BLaER1 (cell line): ENCODE measurements around the gene AXIN1.
"Not testable (repeated sequence)": the region's sequence is repeated elsewhere in the genome, so short reads cannot be mapped to it uniquely, and the experiment has no call there.

Experiments
- H3K27ac ChIP-seq: shearing (Covaris generic); formaldehyde crosslinking; 2 replicates; pipeline ENCODE4 v1.8.1; 2022
- H3K27me3 ChIP-seq: shearing (Covaris generic); formaldehyde crosslinking; 2 replicates; pipeline ENCODE4 v1.8.1; 2022
- H3K36me3 ChIP-seq: shearing (Covaris generic); formaldehyde crosslinking; 2 replicates; pipeline ENCODE4 v1.8.1; 2022
- H3K4me1 ChIP-seq: shearing (Covaris generic); formaldehyde crosslinking; 2 replicates; pipeline ENCODE4 v1.8.1; 2022
- H3K4me2 ChIP-seq: shearing (Covaris generic); formaldehyde crosslinking; 2 replicates; pipeline ENCODE4 v1.8.1; 2022
- H3K4me3 ChIP-seq: shearing (Covaris generic); formaldehyde crosslinking; 2 replicates; pipeline ENCODE4 v1.8.1; 2022
- H3K9ac ChIP-seq: shearing (Covaris generic); formaldehyde crosslinking; 2 replicates; pipeline ENCODE4 v1.8.1; 2022
- H3K9me3 ChIP-seq: shearing (Covaris generic); formaldehyde crosslinking; 2 replicates; pipeline ENCODE4 v1.8.1; 2022
- H4K20me1 ChIP-seq: shearing (Covaris generic); formaldehyde crosslinking; 2 replicates; pipeline ENCODE4 v1.8.1; 2022
- Cebpa-rat ChIP-seq: shearing (Covaris generic); IDR thresholded peaks from 2 replicates; pipeline ENCODE4 v1.8.1; 2022

AXIN1 gene

DNA sequence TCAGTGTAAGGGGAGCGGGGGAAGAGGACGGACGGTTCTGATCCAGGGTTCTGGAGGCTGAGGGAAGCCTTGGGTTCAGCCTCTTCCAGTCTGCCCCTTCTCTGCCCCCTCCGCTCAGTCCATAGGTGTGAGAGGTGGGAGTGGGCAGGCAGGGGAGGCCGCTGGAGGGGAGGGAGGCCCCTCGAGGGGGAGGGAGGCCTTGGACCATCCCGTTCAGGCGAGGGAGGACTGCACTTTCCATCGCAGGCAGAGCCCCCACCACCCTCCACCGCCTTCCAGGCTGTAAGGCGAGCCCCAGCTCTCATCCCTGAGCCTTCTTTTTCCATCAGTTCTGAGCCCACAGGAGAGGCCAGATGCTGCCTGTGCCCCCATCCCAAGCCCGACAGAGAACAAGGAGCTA is 4.2 kb upstream of the AXIN1 start:
- H3K36me3 ChIP-seq = no peaks in the 10 kb centered on the region
- H3K27ac ChIP-seq = no peak overlapping the region
- TF ChIP-seq Cebpa-rat = no peak
- H3K4me2 ChIP-seq = no peak overlapping the region
- H4K20me1 ChIP-seq = peaks cover 3% of the 10 kb centered on the region
- H3K4me1 ChIP-seq = peaks cover 17% of the 10 kb centered on the region
- H3K4me3 ChIP-seq = no peak overlapping the region
- H3K9me3 ChIP-seq = no peaks in the 10 kb centered on the region
- H3K9ac ChIP-seq = no peak overlapping the region
- no peaks in the 10 kb centered on the region for H3K27me3 ChIP-seq

DNA sequence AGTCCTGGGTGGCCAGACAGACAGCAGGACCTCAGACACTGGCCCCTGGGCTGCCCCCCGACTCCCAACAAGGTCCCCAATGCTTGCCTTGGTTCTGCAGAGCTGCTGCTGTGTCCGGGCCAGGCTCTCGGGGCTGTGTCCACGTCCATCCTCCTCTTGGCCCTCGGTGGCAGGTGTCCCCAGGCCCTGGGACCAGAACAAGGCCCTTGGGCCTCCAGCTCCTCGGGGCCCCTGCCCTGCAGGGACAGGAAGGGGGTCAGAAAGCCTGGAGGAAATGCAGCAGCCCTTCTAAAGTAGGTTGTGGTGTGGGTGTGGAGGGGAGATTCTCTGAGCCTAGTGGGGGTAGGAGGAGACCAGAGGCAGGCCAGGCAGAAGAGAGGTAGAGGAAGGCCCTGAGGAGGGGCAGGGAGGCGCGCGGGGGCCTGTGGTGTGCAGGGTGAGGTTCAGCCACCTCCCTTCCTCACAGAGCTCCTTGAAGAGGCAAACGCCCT is 2.5 kb upstream of the AXIN1 start:
- Histone ChIP-seq H3K9ac (0 out of 2 replicates have a peak overlapping the region, but pooled peaks have one; percentile 19), H3K4me1 (peaks cover 29% of the 10 kb centered on the region), H3K36me3 (peaks cover 9% of the 10 kb centered on the region), H3K4me2 (no peak overlapping the region), H3K27ac (no peak overlapping the region), H4K20me1 (peaks cover 20% of the 10 kb centered on the region), H3K27me3 (no peaks in the 10 kb centered on the region), H3K9me3 (no peaks in the 10 kb centered on the region), H3K4me3 (no peak overlapping the region)
- no peak for TF ChIP-seq Cebpa-rat

GRCh38 chr16:354291-354881 is 1.9 kb upstream of the AXIN1 start:
- no peak overlapping the region for H3K9ac ChIP-seq
- H3K27ac ChIP-seq = no peak overlapping the region
- no peak for TF ChIP-seq Cebpa-rat
- no peak overlapping the region for H3K4me3 ChIP-seq
- peaks cover 26% of the 10 kb centered on the region for H4K20me1 ChIP-seq
- H3K27me3 ChIP-seq = no peaks in the 10 kb centered on the region
- peaks cover 35% of the 10 kb centered on the region for H3K4me1 ChIP-seq
- no peaks in the 10 kb centered on the region for H3K9me3 ChIP-seq
- H3K4me2 ChIP-seq = no peak overlapping the region
- peaks cover 12% of the 10 kb centered on the region for H3K36me3 ChIP-seq

DNA sequence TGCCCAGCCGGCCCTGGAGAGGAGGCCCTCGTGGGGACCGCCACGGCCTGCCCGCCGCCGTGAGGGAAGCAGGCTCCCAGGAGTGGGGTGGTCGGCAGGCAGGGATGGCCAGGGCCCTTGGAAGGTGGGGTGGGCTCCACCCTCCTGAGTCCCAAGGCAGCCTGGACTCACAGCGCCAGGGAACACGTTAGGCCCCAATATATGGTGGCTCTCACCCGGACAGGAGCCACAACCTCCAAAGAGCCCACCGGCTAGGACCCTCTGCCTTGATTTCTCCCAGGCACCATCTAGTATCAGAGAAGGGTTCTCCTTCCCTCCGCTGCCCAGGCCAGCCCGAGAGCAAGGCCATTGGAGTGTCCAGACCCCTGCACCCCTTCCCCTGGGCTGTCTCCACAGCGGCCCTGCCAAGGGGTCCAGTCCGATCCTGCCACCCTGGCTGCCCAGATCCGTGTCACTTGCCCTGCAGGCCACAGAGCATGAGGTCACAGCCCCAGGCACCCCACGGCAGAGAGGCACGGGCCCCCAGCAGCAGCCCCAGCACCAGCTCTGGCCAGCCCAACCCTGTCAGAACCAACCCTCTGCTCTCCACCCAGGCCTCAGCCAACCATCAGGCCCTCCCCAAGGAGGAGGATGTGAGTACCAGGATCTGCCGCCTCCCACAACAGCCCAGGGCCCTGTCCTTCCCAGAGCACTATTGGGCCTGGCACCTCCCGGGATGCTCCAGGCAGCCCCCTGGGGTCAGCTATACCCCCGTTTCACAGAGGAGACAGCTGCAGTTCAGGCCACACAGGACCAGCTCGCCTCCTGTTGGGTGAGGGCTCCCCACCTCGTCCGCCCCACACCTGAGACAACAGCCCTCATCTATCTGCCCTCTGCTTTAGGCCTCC is 1.1 kb upstream of the AXIN1 start:
- Histone ChIP-seq H3K9me3 (no peaks in the 10 kb centered on the region), H4K20me1 (peaks cover 34% of the 10 kb centered on the region), H3K36me3 (peaks cover 12% of the 10 kb centered on the region), H3K4me1 (peaks cover 43% of the 10 kb centered on the region), H3K4me3 (peak overlapping the region; percentile 49), H3K4me2 (peak overlapping the region; percentile 79), H3K9ac (no peak overlapping the region), H3K27me3 (no peaks in the 10 kb centered on the region), H3K27ac (no peak overlapping the region)
- no peak for TF ChIP-seq Cebpa-rat

DNA sequence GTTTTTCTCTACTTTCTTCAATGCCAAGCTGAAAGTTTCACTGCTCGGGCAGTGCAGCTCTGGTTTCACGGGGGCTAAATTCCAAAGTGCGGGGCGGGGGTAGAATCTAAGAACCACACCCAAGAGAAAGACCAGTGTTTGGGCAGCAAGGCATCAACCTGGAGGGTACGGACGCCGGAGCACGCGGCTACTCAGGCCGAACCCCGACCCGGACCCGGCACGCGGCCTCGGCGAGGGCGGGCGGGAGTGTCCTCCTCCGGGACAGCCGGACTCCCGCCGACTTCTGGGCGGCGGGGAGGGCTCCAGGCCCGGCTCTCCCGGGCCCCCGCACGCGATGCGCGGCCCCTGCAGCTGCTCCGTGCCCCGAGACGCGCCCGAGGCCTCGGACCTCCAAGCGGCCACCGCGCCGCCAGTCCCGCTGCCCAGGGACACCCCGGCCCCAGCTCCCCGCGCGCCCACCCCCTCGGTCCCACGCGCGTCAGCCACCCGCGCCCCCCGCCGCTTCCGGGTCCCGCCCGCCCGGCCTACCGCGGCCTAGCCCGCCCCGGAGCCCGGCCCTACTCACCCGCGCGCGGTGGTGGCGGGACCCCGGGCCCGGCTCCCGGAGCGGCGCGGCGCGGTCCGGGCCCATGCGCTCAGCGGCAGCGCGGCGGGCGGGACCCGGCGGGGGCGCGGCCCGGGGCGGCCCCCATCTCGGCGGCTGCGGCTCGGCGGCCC is 561 bp downstream of the AXIN1 start:
- TF ChIP-seq Cebpa-rat = no peak
- H3K27ac ChIP-seq = peak overlapping the region; percentile 88
- H3K9ac ChIP-seq = peak overlapping the region; percentile 92
- no peaks in the 10 kb centered on the region for H3K27me3 ChIP-seq
- H3K4me2 ChIP-seq = peak overlapping the region; percentile 88
- H3K36me3 ChIP-seq = peaks cover 23% of the 10 kb centered on the region
- H4K20me1 ChIP-seq = peaks cover 50% of the 10 kb centered on the region
- peaks cover 52% of the 10 kb centered on the region for H3K4me1 ChIP-seq
- no peaks in the 10 kb centered on the region for H3K9me3 ChIP-seq
- H3K4me3 ChIP-seq = peak overlapping the region; percentile 90

GRCh38 chr16:350203-350602 is 2.3 kb downstream of the AXIN1 start:
- H3K27ac ChIP-seq = no peak overlapping the region
- H3K4me2 ChIP-seq = peak overlapping the region; percentile 78
- no peaks in the 10 kb centered on the region for H3K27me3 ChIP-seq
- TF ChIP-seq Cebpa-rat = no peak
- H3K4me3 ChIP-seq = no peak overlapping the region
- H3K4me1 ChIP-seq = peaks cover 52% of the 10 kb centered on the region
- no peaks in the 10 kb centered on the region for H3K9me3 ChIP-seq
- H4K20me1 ChIP-seq = peaks cover 68% of the 10 kb centered on the region
- no peak overlapping the region; the same call in 1 of the 2 replicates for H3K9ac ChIP-seq
- peaks cover 41% of the 10 kb centered on the region for H3K36me3 ChIP-seq

- Histone ChIP-seq H4K20me1 (peaks cover 78% of the 10 kb centered on the region), H3K4me2 (peak overlapping the region; percentile 78), H3K36me3 (peaks cover 51% of the 10 kb centered on the region), H3K4me1 (peaks cover 45% of the 10 kb centered on the region), H3K9me3 (no peaks in the 10 kb centered on the region), H3K9ac (0 out of 2 replicates have a peak overlapping the region, but pooled peaks have one; percentile 38), H3K4me3 (no peak overlapping the region), H3K27ac (no peak overlapping the region), H3K27me3 (no peaks in the 10 kb centered on the region)
- no peak for TF ChIP-seq Cebpa-rat
Observed at GRCh38 chr16:349211-349610, 3.3 kb downstream of the AXIN1 start.

DNA sequence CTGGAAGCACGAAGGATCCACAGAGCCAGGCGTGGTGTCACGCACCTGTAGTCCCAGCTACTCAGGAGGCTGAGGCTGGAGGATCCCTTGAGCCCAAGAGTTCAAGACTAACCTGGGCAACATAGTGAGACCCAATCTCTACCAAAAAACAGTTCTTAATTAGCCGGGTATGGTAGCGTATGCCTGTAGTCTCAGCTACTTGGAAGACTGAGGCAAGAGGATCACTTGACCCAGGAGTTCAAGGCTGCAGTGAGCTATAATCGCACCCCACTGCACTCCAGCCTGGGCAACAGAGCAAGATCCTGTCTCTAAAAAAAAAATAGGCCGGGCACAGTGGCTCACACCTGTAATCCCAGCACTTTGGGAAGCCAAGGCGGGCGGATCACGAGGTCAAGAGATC is 4.0 kb downstream of the AXIN1 start:
- H3K27ac ChIP-seq, H3K27me3 ChIP-seq, H3K9ac ChIP-seq, H3K4me3 ChIP-seq, H3K9me3 ChIP-seq: not testable (repeated sequence)
- Histone ChIP-seq H3K36me3 (peaks cover 58% of the 10 kb centered on the region), H3K4me2 (peak overlapping the region; percentile 78), H4K20me1 (peaks cover 85% of the 10 kb centered on the region), H3K4me1 (peaks cover 51% of the 10 kb centered on the region)

DNA sequence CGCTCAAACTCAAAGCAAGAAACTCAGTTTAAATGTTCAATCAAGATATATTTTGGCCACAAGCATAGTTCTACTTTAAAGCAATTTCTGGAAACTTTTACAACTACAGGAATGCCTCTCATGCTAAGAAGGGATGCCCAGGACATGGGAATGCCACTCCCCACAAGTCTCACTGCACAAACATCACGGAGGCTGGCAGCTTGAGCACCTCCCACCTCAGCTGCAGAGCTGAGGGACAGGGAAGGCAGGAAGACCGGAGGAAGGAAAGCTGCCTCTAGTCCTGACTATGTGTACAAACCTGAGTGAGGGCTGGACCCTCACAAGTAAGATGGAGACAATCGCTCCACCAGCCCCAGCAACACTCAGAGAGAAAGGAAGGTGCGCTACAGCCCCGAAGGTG is 5.3 kb downstream of the AXIN1 start:
- Histone ChIP-seq H3K36me3 (peaks cover 71% of the 10 kb centered on the region), H3K27ac (no peak overlapping the region), H3K4me1 (peaks cover 55% of the 10 kb centered on the region), H3K4me2 (no peak overlapping the region), H3K27me3 (no peaks in the 10 kb centered on the region), H4K20me1 (peaks cover 98% of the 10 kb centered on the region), H3K9ac (no peak overlapping the region), H3K9me3 (no peaks in the 10 kb centered on the region), H3K4me3 (no peak overlapping the region)
- no peak for TF ChIP-seq Cebpa-rat
